ENCODE data around the gene CBLB.

The CBLB gene

GRCh38 chr3:105845488-105845887, 23.3 kb downstream of the CBLB start:
- DNase-seq (ENCODE audit: low read depth): no peak

GRCh38 chr3:105844704-105845103, 24.1 kb downstream of the CBLB start:
- DNase-seq (ENCODE audit: low read depth): no peak

DNA sequence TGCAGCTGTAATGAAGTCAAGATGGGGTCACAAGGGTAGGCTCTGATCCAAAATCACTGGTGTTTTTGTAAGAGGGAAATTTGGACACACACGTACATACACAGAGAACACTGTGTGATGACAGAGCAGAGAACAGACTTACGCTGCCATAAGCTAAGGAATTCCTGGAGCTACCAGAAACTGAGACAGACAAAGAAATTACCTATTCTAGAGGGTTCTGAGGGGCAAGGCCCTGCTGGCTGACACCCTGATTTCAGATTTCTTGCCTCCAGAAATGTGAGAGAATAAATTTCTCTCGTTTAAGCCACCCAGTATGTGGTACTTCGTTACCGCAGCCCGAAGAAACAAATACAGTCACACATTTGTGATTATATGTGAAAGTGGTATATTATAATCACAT, 24.8 kb downstream of the CBLB start:
- no peak for DNase-seq (ENCODE audit: low read depth)

DNA sequence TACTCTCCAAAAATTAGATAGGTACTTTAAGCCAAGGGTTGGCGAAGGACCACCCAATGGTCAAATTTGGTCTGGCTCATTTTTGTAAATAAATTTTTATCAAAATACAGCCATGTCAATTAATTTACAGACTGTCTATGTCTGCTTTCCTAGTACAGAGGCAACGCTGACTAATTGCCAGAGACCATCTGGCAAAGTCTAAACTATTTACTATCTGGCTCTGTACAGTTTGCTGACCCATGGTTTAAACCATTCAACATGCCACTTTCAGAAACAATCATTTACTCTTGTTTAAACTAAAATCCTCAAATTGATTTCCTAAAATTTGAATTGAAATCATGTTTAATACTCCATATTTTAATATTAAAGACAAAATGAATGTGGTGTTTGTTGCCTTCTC, 25.9 kb downstream of the CBLB start:
- DNase-seq (ENCODE audit: low read depth): no peak

DNA sequence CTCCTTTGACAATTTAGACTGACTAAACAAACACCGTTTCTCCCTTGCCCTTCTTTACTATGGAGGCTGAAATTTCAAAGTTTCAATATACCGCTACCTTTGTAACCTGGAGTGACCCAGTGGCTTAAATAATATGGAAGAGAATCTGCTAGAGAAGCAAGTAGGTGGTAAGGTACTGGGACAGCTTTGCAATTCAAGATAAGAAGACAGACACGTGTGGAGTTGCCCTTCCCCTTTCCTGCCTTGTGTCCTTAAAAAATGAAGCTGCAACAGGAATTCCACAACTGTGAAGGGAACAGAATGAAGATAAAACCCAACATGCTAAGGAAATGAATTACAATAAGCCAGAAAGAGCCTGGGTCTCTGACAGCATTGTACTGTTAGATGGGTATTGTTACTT, 26.4 kb downstream of the CBLB start:
- DNase-seq (ENCODE audit: low read depth): no peak

DNA sequence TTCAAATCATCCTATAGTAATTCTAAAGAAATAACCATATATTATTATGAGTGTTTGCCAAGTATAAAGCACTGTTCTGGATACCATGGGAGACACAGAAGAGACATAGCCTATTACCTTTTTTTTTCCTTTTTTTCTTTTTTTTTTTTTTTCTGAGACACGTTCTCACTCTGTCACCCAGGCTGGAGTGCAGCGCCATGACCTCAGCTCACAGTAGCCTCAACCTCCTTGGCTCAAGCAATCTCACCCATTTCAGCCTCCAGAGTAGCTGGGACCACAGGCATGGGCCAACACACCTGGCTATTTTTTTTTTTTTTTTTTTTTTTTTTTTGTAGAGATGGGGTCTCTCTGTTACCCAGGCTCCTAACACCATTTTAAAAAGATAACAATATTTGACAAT, 30.9 kb downstream of the CBLB start:
- no peak for DNase-seq (ENCODE audit: low read depth)

DNA sequence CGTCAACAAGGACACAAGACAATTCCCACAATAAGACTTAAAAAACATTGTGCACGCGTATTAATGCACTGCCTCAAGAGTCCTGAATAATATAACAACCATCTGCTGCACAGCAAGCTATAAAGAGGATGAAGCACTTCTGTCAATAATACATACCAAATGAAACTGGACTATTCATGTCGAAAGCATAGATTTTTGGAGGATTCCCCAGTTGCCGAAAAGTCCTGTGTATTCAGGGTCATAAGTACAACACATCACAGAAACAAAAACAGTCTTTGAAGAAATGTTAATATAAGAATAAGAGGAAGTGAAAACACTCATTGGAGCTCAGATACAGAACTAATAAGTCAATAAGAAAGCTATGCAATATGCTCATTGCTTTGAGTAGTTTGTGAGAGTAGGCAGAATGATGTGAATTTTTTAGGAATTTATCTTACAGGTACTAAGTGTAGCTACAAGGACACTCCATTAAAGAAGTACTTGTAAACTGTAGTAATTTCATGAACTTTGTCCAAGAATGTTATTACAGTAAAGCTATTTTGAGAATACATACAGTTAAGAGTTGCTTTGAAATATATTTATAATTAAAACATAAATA, 31.6 kb downstream of the CBLB start:
- DNase-seq (ENCODE audit: low read depth): no peak

DNA sequence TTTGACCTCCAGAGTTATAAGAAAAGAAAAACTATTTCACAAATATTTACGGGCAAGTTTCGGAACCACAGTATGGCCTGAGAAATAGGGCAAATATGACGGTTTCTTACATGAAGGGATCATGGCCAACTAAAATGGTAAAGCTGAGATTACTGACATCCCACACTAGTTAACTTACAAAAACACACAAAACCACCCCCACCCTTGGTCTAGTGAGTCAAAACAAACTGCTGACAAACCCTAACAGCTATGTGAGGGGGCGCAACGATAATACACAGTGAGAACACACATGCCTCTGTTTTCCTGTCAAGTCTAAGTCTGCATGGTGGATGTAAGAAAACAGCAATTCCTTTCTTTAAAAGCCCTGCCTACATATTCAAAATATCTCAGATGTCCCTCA, 32.3 kb downstream of the CBLB start:
- DNase-seq (ENCODE audit: low read depth): no peak

- DNase-seq (ENCODE audit: low read depth): no peak
Observed at GRCh38 chr3:105835606-105836005, 33.2 kb downstream of the CBLB start.

GRCh38 chr3:105834768-105835167, 34.0 kb downstream of the CBLB start:
- no peak for DNase-seq (ENCODE audit: low read depth)

- DNase-seq (ENCODE audit: low read depth): no peak
Observed at GRCh38 chr3:105832644-105833043, 36.2 kb downstream of the CBLB start.

DNA sequence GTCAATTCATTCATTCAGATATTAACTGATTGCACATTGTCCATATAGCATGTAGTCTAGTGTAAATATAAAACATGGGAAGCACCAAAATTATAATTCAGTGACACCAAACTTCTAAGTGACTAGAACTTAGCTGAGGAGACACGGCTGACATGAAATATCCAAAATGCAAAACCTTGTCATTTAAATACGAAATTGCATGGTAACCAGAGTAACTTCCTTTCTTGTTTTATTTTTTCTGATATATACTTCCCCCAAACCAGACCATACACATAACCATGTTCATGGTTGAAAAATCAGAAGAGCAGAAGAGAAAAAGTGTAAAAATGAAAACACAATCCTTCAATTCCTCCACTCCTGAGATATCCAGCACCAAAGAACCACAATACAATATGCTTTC, 38.0 kb downstream of the CBLB start:
- no peak for DNase-seq (ENCODE audit: low read depth)

DNA sequence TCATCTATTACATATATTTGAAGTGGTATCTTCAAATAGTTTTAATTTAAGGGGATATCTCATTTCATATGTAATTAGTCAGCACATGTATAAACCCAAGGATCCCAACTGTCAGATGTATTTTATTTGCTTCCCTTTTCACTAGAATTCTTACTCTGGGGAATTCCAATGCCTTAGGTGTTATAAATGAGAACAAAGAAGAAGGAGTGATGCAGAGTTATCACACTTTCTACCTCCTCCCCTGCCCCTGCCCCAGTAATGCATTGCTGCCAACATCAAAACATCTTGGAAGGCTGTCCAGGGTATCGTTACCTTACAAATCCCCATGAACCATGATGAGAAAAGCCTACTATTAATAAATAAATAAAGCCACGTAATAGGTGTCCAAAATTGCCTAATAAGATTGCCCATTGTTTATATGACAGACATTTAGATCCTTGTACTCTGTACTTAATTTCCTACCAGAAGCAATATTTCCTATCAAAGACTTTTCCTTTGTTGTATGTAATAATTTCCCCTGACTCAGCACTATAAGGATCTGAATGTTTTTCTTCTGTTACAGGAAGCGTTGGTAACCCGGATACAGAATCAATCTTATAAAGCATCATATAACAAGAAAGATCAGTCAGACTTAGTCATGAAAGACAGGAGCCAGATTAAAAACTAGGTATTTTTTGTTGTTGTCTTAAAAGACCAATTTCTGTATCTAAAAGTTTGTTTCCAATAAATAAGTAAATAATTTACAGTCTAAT, 38.8 kb downstream of the CBLB start:
- DNase-seq (ENCODE audit: low read depth): no peak

DNA sequence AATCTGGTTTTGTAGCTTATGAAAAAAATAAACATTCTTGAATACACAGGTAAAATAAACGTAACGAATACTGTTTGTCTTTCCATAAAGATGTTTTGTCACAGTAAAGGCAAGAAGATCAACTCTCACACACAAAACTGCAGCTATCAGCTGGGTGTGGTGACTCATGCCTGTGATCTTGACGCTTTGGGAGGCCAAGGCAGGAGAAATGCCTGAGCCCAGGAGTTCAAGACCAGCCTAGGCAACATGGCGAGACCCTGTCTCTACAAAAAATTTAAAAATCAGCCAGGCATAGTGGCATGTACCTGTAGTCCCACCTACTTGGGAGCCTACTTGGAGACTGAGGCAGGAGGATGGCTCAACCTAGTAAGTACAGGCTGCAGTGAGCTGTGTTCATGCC, 39.6 kb downstream of the CBLB start:
- no peak for DNase-seq (ENCODE audit: low read depth)

GRCh38 chr3:105828703-105829102, 40.1 kb downstream of the CBLB start:
- DNase-seq (ENCODE audit: low read depth): no peak

DNA sequence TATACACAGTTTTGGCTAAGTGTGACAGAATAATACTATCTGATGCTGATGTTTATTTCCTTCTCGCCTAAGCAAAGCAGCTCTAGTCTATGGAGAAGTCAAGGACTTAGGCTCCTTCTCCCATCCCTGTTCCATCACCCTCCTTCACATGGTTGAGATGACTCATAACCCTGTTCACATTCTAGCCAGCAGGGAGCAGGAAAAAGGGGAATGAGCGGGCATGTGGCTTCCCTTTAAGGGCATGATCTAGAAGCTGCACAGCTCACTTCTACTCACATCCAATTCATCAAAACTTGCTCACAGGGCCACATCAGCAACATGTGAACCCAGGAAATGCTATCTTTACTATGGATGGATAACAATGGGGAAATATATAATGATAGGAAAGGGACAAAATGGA, 40.9 kb downstream of the CBLB start:
- no peak for DNase-seq (ENCODE audit: low read depth)

DNA sequence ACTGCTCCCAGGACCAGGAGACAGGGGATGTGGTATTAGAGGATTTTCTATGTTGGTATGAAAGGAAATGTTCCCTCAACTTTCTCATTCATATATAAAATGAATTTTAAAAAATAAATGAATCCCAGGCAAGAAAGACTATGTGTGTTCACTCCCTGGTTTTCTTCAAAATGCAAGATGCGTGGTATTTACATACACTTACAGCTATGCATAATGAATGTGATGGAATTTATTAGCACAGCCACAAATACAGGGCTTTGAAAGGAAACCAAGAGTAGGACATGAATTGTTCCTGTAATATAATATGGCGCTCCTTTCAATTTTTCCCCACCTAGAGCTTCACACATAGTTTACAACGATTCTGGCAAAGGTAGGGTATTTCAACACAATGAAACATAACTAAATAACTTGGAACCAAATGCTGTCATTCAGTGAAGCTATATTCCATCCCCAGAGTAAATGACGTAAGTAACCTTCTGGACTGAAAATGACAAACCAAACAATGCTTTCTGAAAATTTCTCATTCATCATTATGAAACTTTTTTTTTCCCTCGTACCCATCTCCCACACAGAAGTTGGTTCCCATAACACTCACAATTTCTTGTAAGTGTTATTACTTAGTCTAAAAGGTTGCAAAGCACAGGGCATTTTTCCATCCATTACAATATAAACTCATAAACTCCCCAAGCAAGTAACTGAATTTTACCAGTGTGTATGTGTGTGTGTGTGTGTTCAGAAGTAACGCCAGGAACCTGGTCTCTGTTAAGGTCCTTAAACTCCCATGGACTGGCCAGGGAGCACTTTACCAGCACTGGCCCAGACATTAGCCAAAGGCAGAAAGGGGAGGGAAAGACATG, 41.8 kb downstream of the CBLB start:
- DNase-seq (ENCODE audit: low read depth): no peak

- no peak for DNase-seq (ENCODE audit: low read depth)
Observed at GRCh38 chr3:105824129-105824528, 44.7 kb downstream of the CBLB start.

DNA sequence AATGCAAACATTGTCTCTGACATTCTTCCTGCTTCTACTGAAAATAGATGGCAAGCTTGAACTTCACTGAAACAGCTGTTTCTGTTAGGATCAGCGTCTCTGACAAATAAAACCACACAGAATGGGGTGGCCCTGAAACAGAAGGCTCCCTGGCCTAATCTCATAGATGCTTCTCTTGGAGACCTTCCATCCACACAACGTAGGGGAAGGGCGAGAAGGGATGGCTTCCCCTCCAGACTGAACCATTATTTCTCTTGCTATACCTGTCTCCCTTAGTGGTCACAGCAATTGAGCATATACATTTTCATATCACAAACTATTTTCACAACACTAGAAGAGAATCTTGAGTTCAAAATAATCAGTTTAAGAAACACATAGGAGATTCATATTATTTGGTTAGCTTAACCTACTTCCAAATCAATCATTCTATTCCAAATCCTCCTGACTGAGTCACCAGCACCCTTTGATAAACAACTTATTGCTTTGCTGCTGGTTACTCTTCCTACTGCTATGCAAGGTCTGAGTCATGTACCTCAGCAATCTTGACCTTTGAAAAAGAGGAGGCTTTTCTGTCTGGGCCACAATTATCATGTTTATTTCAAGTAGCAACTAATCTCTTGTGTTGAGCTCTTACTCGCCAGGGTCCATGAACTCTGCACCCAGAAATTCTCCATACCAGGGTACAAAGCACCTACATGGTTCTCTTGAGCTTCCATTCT, 45.5 kb downstream of the CBLB start:
- DNase-seq (ENCODE audit: low read depth): no peak

- DNase-seq (ENCODE audit: low read depth): no peak
Observed at GRCh38 chr3:105822171-105823123, 46.4 kb downstream of the CBLB start.

DNA sequence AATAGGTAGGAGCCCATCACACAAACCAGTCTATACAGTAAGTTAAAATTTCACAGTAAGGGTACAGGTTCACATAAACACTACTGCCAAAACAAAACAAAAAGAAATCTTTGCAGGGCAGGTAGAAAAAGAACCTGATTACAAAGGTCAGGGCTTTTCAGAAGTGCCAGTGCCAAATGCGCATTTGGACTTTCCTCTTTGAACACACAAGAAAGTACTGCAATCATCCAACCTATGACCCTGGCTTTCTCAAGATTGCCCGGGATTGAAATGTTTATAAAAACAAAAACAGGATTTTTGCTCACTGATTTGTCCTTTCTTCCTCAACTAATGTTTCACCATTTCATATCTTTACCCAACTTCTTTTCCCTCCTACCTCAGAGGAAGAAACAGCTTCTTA, 47.4 kb downstream of the CBLB start:
- no peak for DNase-seq (ENCODE audit: low read depth)

All from stimulated activated CD8-positive, alpha-beta memory T cell treated with anti-CD3 and anti-CD28 coated beads, Interleukin-4, amount 100 ng/mL, for 24 hours (primary cell).